HepG2 (cell line): Measurements from ENCODE around the gene STN1. TPM values are rescaled to one million over a fixed set of nuclear protein-coding genes. Genes with fewer than 3 reads are reported as not detected.
A peak's percentile ranks its signal among the peaks of the same experiment; 100 is the strongest.

Experiments used
- AKAP8 ChIP-seq: sonication (generic); formaldehyde crosslinking; IDR thresholded peaks from 2 replicates; pipeline ENCODE4 v1.5.1; 2020; ENCODE audit warnings: mild to moderate bottlenecking, missing genetic modification reagents
- ARNT ChIP-seq: fragments of 450-650 bp; IDR thresholded peaks from 2 replicates; pipeline ENCODE4 v1.6.1; 2017
- DNMT3B ChIP-seq: conservative IDR thresholded peaks from 2 replicates; pipeline ENCODE4 v1.6.1; 2016; ENCODE audit warnings: missing biosample characterization, control low read depth
- GMEB1 ChIP-seq: sonication (generic); formaldehyde crosslinking; IDR thresholded peaks from 2 replicates; pipeline ENCODE4 v1.5.1; 2020; ENCODE audit warnings: missing genetic modification reagents, mild to moderate bottlenecking, borderline replicate concordance
- GZF1 ChIP-seq: sonication (generic); formaldehyde crosslinking; IDR thresholded peaks from 2 replicates; pipeline ENCODE4 v1.5.1; 2020; ENCODE audit warnings: mild to moderate bottlenecking, missing genetic modification reagents
- HMGXB4 ChIP-seq, 2 experiments: sonication (generic) in 1 of 2; formaldehyde crosslinking in 1 of 2; IDR thresholded peaks; 2 replicates each; pipeline versions ENCODE4 v1.4.0 to v1.6.1; 2018 to 2020; ENCODE audit warnings: missing genetic modification reagents in 2 of 2, borderline replicate concordance in 1 of 2, low read depth in 1 of 2, mild to moderate bottlenecking in 1 of 2, missing biosample characterization in 1 of 2
- KDM1A ChIP-seq: IDR thresholded peaks from 2 replicates; pipeline ENCODE4 v1.6.1; 2016; ENCODE audit warnings: missing compliant biosample characterization
- KLF9 ChIP-seq: IDR thresholded peaks from 2 replicates; pipeline ENCODE4 v1.6.1; 2016; ENCODE audit warnings: low read depth
- PHB2 ChIP-seq: fragments of 450-650 bp; IDR thresholded peaks from 2 replicates; pipeline ENCODE4 v1.6.1; 2018; ENCODE audit not compliant: partially characterized antibody
- RBFOX2 ChIP-seq: fragments of 200-400 bp; formaldehyde crosslinking; IDR thresholded peaks from 2 replicates; pipeline ENCODE4 v1.6.1; 2017; ENCODE audit warnings: low read depth, mild to moderate bottlenecking, low read length
- SNAI1 ChIP-seq: sonication (generic); formaldehyde crosslinking; IDR thresholded peaks from 2 replicates; pipeline ENCODE4 v1.5.0; 2020; ENCODE audit warnings: mild to moderate bottlenecking, missing genetic modification reagents, borderline replicate concordance
- TAF1 ChIP-seq: sonication (generic); formaldehyde crosslinking; IDR thresholded peaks from 2 replicates; pipeline ENCODE4 v1.4.0; 2020; ENCODE audit warnings: missing genetic modification reagents
- ZGPAT ChIP-seq: IDR thresholded peaks from 2 replicates; pipeline ENCODE4 v1.6.1; 2016; ENCODE audit warnings: mild to moderate bottlenecking
- ZKSCAN1 ChIP-seq: fragments of 150-350 bp; IDR thresholded peaks from 2 replicates; pipeline ENCODE4 v1.6.1; 2014; ENCODE audit warnings: low read length
- ZMAT3 ChIP-seq: sonication (generic); formaldehyde crosslinking; conservative IDR thresholded peaks from 2 replicates; pipeline ENCODE4 v1.7.0; 2021; ENCODE audit warnings: missing genetic modification reagents
- ZMYM2 ChIP-seq: sonication (generic); formaldehyde crosslinking; IDR thresholded peaks from 2 replicates; pipeline ENCODE4 v1.8.0; 2022; ENCODE audit warnings: mild to moderate bottlenecking, missing genetic modification reagents
- ZNF451 ChIP-seq: sonication (generic); formaldehyde crosslinking; IDR thresholded peaks from 2 replicates; pipeline ENCODE4 v1.5.0; 2020; ENCODE audit warnings: mild to moderate bottlenecking, missing genetic modification reagents
- ZNF563 ChIP-seq: sonication (generic); formaldehyde crosslinking; IDR thresholded peaks from 2 replicates; pipeline ENCODE4 v1.8.0; 2022; ENCODE audit warnings: mild to moderate bottlenecking, moderate library complexity, missing genetic modification reagents
- ZNF569 ChIP-seq: sonication (generic); formaldehyde crosslinking; IDR thresholded peaks from 2 replicates; pipeline ENCODE4 v1.5.0; 2020; ENCODE audit warnings: mild to moderate bottlenecking, missing genetic modification reagents, moderate library complexity, borderline replicate concordance
- ZNF589 ChIP-seq: sonication (generic); formaldehyde crosslinking; conservative IDR thresholded peaks from 2 replicates; pipeline ENCODE4 v1.8.0; 2022; ENCODE audit warnings: mild to moderate bottlenecking, moderate library complexity, missing genetic modification reagents
- ZNF607 ChIP-seq: sonication (generic); formaldehyde crosslinking; IDR thresholded peaks from 2 replicates; pipeline ENCODE4 v1.5.1; 2020; ENCODE audit warnings: missing genetic modification reagents, mild to moderate bottlenecking, borderline replicate concordance
- ZNF777 ChIP-seq: sonication (generic); formaldehyde crosslinking; IDR thresholded peaks from 2 replicates; pipeline ENCODE4 v1.4.0; 2020; ENCODE audit warnings: missing genetic modification reagents
- ZNF839 ChIP-seq: sonication (generic); formaldehyde crosslinking; IDR thresholded peaks from 2 replicates; pipeline ENCODE4 v1.4.0; 2020; ENCODE audit warnings: missing genetic modification reagents, mild to moderate bottlenecking, borderline replicate concordance
- ZXDC ChIP-seq: sonication (generic); formaldehyde crosslinking; IDR thresholded peaks from 2 replicates; pipeline ENCODE4 v1.5.0; 2020; ENCODE audit warnings: mild to moderate bottlenecking, missing genetic modification reagents
- polyA plus RNA-seq, 8 experiments: library from polyadenylated mRNA; depleted of rRNA in 3 of 8; stranded (reverse) in 7 of 8; unstranded in 1 of 8; fragments of >200 nt; fragmentation: Illumina TruSeq in 4 of 8; extraction: Trizol in 4 of 8; gene quantifications; 2 replicates each; pipeline versions ENCODE4 v1.2.1 to v1.2.3, GENCODE V29; 2011 to 2016; ENCODE audit warnings: low read depth in 4 of 8, missing spikeins in 1 of 8, mixed read lengths in 1 of 8; ENCODE audit not compliant: insufficient read depth in 1 of 8
- total RNA-seq, 5 experiments: library from RNA; depleted of rRNA; stranded (reverse); fragments of >200 nt; fragmentation: Illumina TruSeq; extraction: Trizol; gene quantifications; 2 replicates each; pipeline ENCODE4 v1.2.3, GENCODE V29; 2016; ENCODE audit warnings: low read depth in 1 of 5

STN1 gene
- total and polyA plus RNA-seq, 2 of the 13 experiments (the other 11 are each of a cell fraction or from before 2014, with no cell fraction given): 17.6 to 22.7 TPM

- TF ChIP-seq GMEB1: no peak
- TF ChIP-seq ZMAT3 (CRISPR knock-in tag): no peak
- no peak for TF ChIP-seq ZNF607 (CRISPR knock-in tag)
- no peak for TF ChIP-seq ZNF569 (CRISPR knock-in tag)
- TF ChIP-seq ZNF777 (CRISPR knock-in tag): peak; percentile 55
- TF ChIP-seq HMGXB4 (CRISPR knock-in tag; IDR thresholded peaks at IDR 0.05; ENCODE audit: borderline replicate concordance in 1 of 2, low read depth in 1 of 2): peak; percentile 3 to 14; a peak in 2 of 4 replicates
- TF ChIP-seq ZKSCAN1: peak; percentile 89
- no peak for TF ChIP-seq ZXDC
- TF ChIP-seq GZF1 (CRISPR knock-in tag): 0 out of 2 replicates have a peak, but pooled peaks have one; percentile 30
- TF ChIP-seq TAF1 (CRISPR knock-in tag): peak; percentile 31; the same call in 1 of the 2 replicates
- 0 out of 2 replicates have a peak, but pooled peaks have one; percentile 5 for TF ChIP-seq ZGPAT (CRISPR knock-in tag)
- TF ChIP-seq ZNF589: peak; percentile 49; the same call in 1 of the 2 replicates
- TF ChIP-seq ZNF451 (CRISPR knock-in tag): no peak
- no peak for TF ChIP-seq ARNT
- no peak for TF ChIP-seq KLF9 (CRISPR knock-in tag)
- no peak for TF ChIP-seq SNAI1 (CRISPR knock-in tag)
- no peak for TF ChIP-seq ZMYM2 (CRISPR knock-in tag)
- no peak for TF ChIP-seq KDM1A
- no peak for TF ChIP-seq AKAP8 (CRISPR knock-in tag)
- peak; percentile 47; the same call in 1 of the 2 replicates for TF ChIP-seq ZNF563 (CRISPR knock-in tag)
- TF ChIP-seq DNMT3B (CRISPR knock-in tag): no peak
- TF ChIP-seq RBFOX2: peak; percentile 70
- no peak for TF ChIP-seq PHB2
- TF ChIP-seq ZNF839 (CRISPR knock-in tag): no peak
Measured at GRCh38 chr10:103854686-103855391, 63.1 kb downstream of the STN1 start (continued).
